Kidney (tissue), 14 donors: ENCODE measurements around the gene OSBPL2. TPM values are rescaled to one million over a fixed set of nuclear protein-coding genes. Genes with fewer than 3 reads are reported as not detected.

ENCODE experiments used
- DNase-seq, 5 donors: peaks; one replicate each; pipeline ENCODE4 v3.0.0-alpha.2; 2013 to 2020
- FAIRE-seq: peaks from 2 replicates; lab custom pipeline; 2012; peaks lifted over from hg19 to GRCh38; lab: Jason Lieb, UNC
- H3K27ac ChIP-seq, 2 donors: one replicate each; pipeline ENCODE4 v1.7.0; 2013; ENCODE audit warnings: low read depth in 2 of 2, low read length in 2 of 2, inconsistent platforms in 1 of 2
- H3K27me3 ChIP-seq: one replicate; pipeline ENCODE4 v1.7.1; 2013; ENCODE audit warnings: low read length, inconsistent platforms; ENCODE audit not compliant: control insufficient read depth, insufficient read depth
- H3K36me3 ChIP-seq, 3 donors: one replicate each; pipeline versions ENCODE4 v1.7.0 to v1.7.1; 2013; ENCODE audit warnings: low read length in 3 of 3, control low read depth in 1 of 3, inconsistent platforms in 1 of 3; ENCODE audit not compliant: insufficient read depth in 3 of 3, control insufficient read depth in 2 of 3
- H3K4me1 ChIP-seq, 3 donors: one replicate each; pipeline versions ENCODE4 v1.7.0 to v1.7.1; 2013; ENCODE audit warnings: low read length in 3 of 3, inconsistent platforms in 1 of 3, low read depth in 1 of 3; ENCODE audit not compliant: control insufficient read depth in 2 of 3, insufficient read depth in 2 of 3
- H3K4me3 ChIP-seq, 3 donors: one replicate each; pipeline versions ENCODE4 v1.7.0 to v1.8.1; 2013; ENCODE audit warnings: low read length in 3 of 3, control low read depth in 1 of 3, inconsistent platforms in 1 of 3
- H3K9ac ChIP-seq, 3 donors: one replicate each; pipeline versions ENCODE4 v1.7.0 to v1.7.1; 2013; ENCODE audit warnings: low read length in 3 of 3, control low read depth in 1 of 3, inconsistent platforms in 1 of 3
- H3K9me3 ChIP-seq, 3 donors: one replicate each; pipeline versions ENCODE4 v1.7.0 to v1.7.1; 2013; ENCODE audit warnings: low read length in 3 of 3, control low read depth in 1 of 3, inconsistent platforms in 1 of 3; ENCODE audit not compliant: control insufficient read depth in 2 of 3, insufficient read depth in 1 of 3
- intact Hi-C: fragments of 100-400 bp; cut with DNase I; formaldehyde crosslinking; loops from one replicate; pipeline ENCODE4 v1.11.1; 2022
- polyA plus RNA-seq: library from polyadenylated mRNA; stranded (reverse); fragments of 350-450 nt; fragmentation: Illumina TruSeq; extraction: RNeasy Lipid Tissue Mini Kit (QIAGEN cat#74804); gene quantifications from one replicate; pipeline ENCODE4 v1.2.3, GENCODE V29; 2014; ENCODE audit warnings: low read depth, low replicate concordance; ENCODE audit not compliant: insufficient read depth
- total RNA-seq: library from RNA; stranded (reverse); fragmentation: NEBNext Ultra II Directional; extraction: Animal tissue kit (Norgen Biotek cat#: 25700); gene quantifications from one replicate; pipeline ENCODE4 v1.2.1, GENCODE V29; 2021
- TF ChIP-seq, protein P1 (sequence below): IDR thresholded peaks from 3 replicates; pipeline ENCODE4 v1.5.1; 2012; ENCODE audit warnings: mild to moderate bottlenecking, moderate library complexity, borderline replicate concordance; ENCODE audit not compliant: insufficient read depth; ENCODE audit errors: extremely low read depth
- donor health status: control.
- donor health status: control.
- donor health status: control.
- donor health status: control.
- donor health status: control.
- donor health status: DM: yes; HTN: yes; CAD: no.
- donor health status: Normal renal cell carcinoma (clear cell type).

Gene OSBPL2
- total and polyA plus RNA-seq, 2 donors from 2014 or later = 20.4 to 57.1 TPM

DNA sequence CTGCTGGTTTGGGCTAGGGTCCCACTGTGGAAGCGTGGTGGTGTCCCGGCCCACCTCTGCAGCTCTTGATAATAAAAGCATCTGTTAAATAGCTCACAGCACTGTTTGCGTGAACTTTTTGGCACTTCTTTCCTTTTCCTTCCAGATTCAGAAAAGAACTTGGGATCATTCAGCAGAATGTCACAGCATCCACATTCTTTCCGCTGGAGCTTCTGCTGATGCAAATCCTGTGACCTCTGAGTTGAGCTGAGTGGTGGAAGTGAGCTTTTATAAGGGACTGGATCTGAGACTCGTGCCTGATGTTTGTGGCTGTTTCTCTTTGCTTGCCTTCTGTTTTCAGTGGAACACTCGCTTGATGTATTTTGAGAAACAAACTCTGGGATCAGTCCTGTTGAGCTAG lies 3.9 kb downstream of the OSBPL2 start:
- Histone ChIP-seq H3K4me3 (no peak overlapping the region), H3K27me3 (no peaks in the 10 kb centered on the region), H3K9ac (no peak overlapping the region), H3K36me3 (no peaks in the 10 kb centered on the region), H3K27ac (no peak overlapping the region), H3K4me1 (peaks cover 3 to 31% (median 16%) of the 10 kb centered on the region in 3 donors), H3K9me3 (no peaks in the 10 kb centered on the region)
- intact Hi-C loops = no loop called here
- FAIRE-seq = no peak
- TF ChIP-seq, protein P1, sequence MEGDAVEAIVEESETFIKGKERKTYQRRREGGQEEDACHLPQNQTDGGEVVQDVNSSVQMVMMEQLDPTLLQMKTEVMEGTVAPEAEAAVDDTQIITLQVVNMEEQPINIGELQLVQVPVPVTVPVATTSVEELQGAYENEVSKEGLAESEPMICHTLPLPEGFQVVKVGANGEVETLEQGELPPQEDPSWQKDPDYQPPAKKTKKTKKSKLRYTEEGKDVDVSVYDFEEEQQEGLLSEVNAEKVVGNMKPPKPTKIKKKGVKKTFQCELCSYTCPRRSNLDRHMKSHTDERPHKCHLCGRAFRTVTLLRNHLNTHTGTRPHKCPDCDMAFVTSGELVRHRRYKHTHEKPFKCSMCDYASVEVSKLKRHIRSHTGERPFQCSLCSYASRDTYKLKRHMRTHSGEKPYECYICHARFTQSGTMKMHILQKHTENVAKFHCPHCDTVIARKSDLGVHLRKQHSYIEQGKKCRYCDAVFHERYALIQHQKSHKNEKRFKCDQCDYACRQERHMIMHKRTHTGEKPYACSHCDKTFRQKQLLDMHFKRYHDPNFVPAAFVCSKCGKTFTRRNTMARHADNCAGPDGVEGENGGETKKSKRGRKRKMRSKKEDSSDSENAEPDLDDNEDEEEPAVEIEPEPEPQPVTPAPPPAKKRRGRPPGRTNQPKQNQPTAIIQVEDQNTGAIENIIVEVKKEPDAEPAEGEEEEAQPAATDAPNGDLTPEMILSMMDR = no peak
- DNase-seq = no peak

DNA sequence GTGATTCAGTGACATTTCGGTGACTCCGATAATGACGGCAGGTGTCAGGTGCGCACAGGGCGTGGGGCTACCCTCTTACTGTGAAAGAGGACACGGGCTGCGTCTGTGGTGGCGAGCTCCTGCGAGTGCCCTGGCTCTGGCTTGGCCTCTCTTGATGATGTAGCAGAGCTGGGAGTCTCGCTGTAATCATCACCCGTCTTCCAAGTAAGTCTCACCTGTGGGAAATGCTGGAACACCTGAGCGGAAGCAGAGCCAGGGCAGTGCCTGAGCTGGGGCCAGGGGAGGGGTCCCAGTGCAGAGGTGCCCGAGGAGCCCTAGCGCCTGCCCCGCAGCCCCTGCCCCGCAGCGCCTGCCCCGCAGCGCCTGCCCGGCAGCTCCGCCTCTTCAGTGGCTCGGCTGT lies 4.8 kb downstream of the OSBPL2 start:
- no peaks in the 10 kb centered on the region for H3K27me3 ChIP-seq
- no peak overlapping the region for H3K4me3 ChIP-seq
- no peak overlapping the region for H3K27ac ChIP-seq
- no peaks in the 10 kb centered on the region for H3K9me3 ChIP-seq
- H3K4me1 ChIP-seq = peaks cover 0 to 27% (median 12%) of the 10 kb centered on the region in 3 donors
- intact Hi-C loops = no loop called here
- TF ChIP-seq, protein P1 = no peak
- H3K9ac ChIP-seq = no peak overlapping the region
- FAIRE-seq (no peak), DNase-seq (no peak)
- no peaks in the 10 kb centered on the region for H3K36me3 ChIP-seq

DNA sequence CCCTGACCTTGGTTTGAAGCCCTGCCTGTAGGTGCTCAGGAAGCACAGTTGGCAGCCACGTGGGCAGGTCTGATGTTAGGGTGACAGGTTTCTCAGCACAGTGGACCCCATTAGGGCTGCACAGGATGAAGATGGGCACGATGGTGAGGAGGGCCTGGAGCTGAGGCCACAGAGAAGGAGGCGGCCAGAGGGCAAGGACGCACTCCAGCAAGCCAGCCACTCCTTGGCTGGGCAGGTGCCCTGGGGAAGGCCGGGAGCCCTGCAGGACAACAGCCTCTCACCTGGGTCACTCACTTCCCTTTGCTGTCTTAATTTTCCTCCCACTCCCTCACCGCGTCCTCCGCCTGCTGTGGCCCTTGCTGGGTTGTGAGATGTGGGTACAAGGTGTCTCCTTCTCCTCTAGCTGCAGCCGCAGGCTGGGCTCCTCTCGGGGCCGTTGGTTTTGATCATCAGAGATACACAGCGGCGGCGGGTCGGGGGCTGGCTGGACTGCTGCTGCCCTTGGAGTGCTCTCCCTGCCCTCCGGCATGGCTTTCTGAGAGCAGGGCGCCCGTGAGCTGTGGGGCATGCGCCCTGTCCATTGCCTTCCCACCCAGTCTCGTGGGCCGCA lies 5.7 kb downstream of the OSBPL2 start:
- Histone ChIP-seq H3K9ac (no peak overlapping the region), H3K4me1 (peaks cover 0 to 26% (median 12%) of the 10 kb centered on the region in 3 donors), H3K4me3 (no peak overlapping the region), H3K36me3 (no peaks in the 10 kb centered on the region), H3K9me3 (no peaks in the 10 kb centered on the region), H3K27me3 (no peaks in the 10 kb centered on the region), H3K27ac (peak overlapping the region; percentile 11 to 16)
- DNase-seq (peak in 1 of 5 donors; percentile 62), FAIRE-seq (no peak)
- TF ChIP-seq, protein P1 = no peak
- intact Hi-C loops = no loop called here
